Activated naive CD4-positive, alpha-beta T cell treated with anti-CD3 and anti-CD28 coated beads, Interleukin-2, amount 50 U/mL, for 72 hours (primary cell): ENCODE data around the gene TMEM145. TPM values are rescaled to one million over a fixed set of nuclear protein-coding genes. Genes with fewer than 3 reads are reported as not detected.
A peak's percentile ranks its signal among the peaks of the same experiment; 100 is the strongest.

ENCODE experiments used
- ATAC-seq, 2 donors: fragments of 150-1000 bp; cut with Tn5 transposase; 2 replicates each; pipeline ENCODE4 v1.10.0; 2021; ENCODE audit warnings: mild to moderate bottlenecking in 2 of 2, moderate library complexity in 2 of 2
- DNase-seq, 2 donors: peaks; one replicate each; pipeline ENCODE4 v3.0.0; 2021 to 2022; ENCODE audit warnings: low spot score in 2 of 2
- H3K27ac Mint-ChIP-seq, 2 donors: one replicate each; pipeline ENCODE4 v1.8.0; 2022; ENCODE audit warnings: mild to moderate bottlenecking in 2 of 2, mixed read lengths in 2 of 2
- H3K36me3 Mint-ChIP-seq, 2 donors: one replicate each; pipeline ENCODE4 v1.8.0; 2022; ENCODE audit warnings: mixed read lengths in 2 of 2
- H3K9me3 Mint-ChIP-seq, 2 donors: one replicate each; pipeline ENCODE4 v1.8.0; 2022; ENCODE audit warnings: mixed read lengths in 2 of 2
- total RNA-seq, 2 donors: library from RNA; stranded (reverse); gene quantifications; one replicate each; pipeline ENCODE4 v1.2.3, GENCODE V29; 2022

The TMEM145 gene
- total RNA-seq, 2 donors from 2014 or later, result 0.16 to 1.8 TPM

GRCh38 chr19:42284591-42285341, 28.3 kb upstream of the TMEM145 start:
- peaks cover 0 to 5% of the 10 kb centered on the region in 2 donors for H3K36me3 Mint-ChIP-seq
- peak overlapping the region; percentile 83 to 95 for H3K27ac Mint-ChIP-seq
- ATAC-seq, result no peak
- no peaks in the 10 kb centered on the region for H3K9me3 Mint-ChIP-seq
- no peak for DNase-seq

- no peak for DNase-seq
- H3K36me3 Mint-ChIP-seq, result peaks cover 0 to 5% of the 10 kb centered on the region in 2 donors
- peak overlapping the region; percentile 83 to 86 for H3K27ac Mint-ChIP-seq
- H3K9me3 Mint-ChIP-seq, result no peaks in the 10 kb centered on the region
- no peak for ATAC-seq
Observed at GRCh38 chr19:42285541-42285941, 27.6 kb upstream of the TMEM145 start.

DNA sequence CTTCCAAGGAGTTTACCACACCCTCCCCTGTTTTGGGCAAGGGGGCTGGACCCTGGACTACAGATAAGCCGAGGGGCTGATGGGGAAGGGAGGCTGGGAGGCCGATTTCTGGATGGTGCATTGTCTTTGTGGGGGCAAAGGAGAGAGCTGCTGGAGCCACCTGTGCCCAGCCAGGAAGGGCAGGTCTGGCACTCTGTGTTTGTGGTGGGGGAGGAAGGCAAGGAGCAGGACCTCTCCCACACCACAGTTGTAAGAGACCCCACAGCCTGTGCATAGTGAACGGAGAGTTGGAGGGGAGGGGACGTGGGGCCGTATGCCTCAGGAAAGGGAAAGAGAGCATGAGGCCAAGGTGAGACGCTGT, 27.1 kb upstream of the TMEM145 start:
- peak overlapping the region; percentile 33 to 88 for H3K27ac Mint-ChIP-seq
- H3K9me3 Mint-ChIP-seq, result no peaks in the 10 kb centered on the region
- DNase-seq, result no peak
- no peak for ATAC-seq
- H3K36me3 Mint-ChIP-seq, result peaks cover 0 to 5% of the 10 kb centered on the region in 2 donors

DNA sequence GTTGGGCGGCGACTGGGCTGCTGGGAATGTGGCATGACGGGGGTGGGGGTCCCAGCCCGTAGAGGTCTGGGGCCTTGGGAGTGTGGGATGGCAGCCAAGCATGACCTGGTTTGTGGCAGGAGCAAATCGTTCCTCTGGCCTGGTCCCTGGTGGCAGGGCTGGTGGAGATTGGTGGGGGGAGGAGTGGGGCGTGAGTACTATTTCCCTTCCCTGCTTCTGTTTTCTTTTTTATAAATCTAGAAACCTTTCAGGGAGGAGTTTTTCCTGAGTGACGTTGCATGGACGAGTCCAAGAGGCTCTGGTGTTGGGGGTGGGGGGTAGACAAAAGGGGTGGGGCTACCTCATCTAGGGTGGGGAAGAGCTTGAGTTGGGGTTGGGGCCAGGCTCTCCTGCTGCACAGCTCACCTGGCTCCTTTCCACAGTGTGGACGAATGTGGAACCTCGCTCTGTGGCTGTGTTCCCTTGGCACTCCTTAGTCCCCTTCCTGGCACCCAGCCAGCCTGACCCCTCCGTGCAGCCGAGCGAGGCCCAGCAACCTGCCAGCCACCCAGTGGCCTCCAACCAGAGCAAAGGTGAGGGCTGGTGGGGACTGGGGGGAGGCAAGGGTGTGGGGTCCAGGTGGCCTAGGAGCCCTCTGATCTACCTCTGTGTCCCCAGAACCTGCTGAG, 26.6 kb upstream of the TMEM145 start:
- no peak for DNase-seq
- peak overlapping the region; percentile 33 to 88 for H3K27ac Mint-ChIP-seq
- no peaks in the 10 kb centered on the region for H3K9me3 Mint-ChIP-seq
- ATAC-seq, result no peak
- H3K36me3 Mint-ChIP-seq, result peaks cover 0 to 5% of the 10 kb centered on the region in 2 donors

DNA sequence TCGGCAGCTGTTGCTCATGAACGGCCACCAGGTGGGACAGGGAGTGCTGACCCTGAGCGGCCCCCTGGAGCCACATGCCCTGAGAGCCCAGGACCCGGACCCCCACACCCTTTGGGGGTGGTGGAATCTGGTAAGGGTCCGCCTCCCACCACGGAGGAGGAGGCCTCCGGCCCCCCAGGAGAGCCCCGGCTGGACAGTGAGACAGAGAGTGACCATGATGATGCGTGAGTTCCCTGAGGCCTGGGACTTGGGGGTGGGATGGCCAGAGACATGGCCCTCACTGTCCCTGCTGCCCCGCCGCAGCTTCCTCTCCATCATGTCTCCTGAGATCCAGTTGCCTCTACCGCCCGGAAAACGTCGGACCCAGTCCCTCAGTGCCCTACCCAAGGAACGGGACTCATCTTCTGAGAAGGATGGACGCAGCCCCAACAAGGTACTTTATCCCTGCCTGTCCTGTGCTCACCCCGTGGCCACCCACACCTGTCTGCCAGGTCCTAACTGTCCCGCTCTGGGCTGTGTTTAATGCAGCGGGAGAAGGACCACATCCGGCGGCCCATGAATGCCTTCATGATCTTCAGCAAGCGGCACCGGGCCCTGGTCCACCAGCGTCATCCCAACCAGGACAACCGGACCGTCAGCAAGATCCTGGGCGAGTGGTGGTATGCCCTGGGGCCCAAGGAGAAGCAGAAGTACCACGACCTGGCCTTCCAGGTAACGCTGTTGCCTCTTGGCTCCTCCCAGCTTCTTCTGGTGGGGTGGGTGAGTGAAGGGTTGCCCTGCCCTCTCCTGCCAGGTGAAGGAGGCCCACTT, 25.9 kb upstream of the TMEM145 start:
- H3K27ac Mint-ChIP-seq, result no peak overlapping the region
- H3K36me3 Mint-ChIP-seq, result peaks cover 0 to 5% of the 10 kb centered on the region in 2 donors
- ATAC-seq (no peak), DNase-seq (no peak)
- H3K9me3 Mint-ChIP-seq, result no peaks in the 10 kb centered on the region

DNA sequence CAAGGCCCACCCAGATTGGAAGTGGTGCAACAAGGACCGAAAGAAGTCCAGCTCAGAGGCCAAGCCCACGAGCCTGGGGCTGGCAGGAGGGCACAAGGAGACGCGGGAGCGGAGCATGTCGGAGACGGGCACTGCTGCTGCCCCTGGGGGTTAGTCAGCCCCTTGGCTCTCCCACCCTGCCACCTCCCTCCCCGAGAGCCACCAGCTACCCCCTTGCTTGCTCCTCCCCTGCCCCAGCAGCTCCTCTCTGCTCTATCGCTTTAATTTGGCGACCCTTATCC, 25.3 kb upstream of the TMEM145 start:
- Mint-ChIP-seq H3K27ac (no peak overlapping the region), H3K9me3 (no peaks in the 10 kb centered on the region), H3K36me3 (peaks cover 0 to 5% of the 10 kb centered on the region in 2 donors)
- DNase-seq, result no peak
- ATAC-seq, result no peak

- DNase-seq, result no peak
- no peak for ATAC-seq
- no peak overlapping the region for H3K27ac Mint-ChIP-seq
- H3K9me3 Mint-ChIP-seq, result no peaks in the 10 kb centered on the region
- peaks cover 3 to 5% of the 10 kb centered on the region in 2 donors for H3K36me3 Mint-ChIP-seq
Observed at GRCh38 chr19:42288387-42288786, 24.7 kb upstream of the TMEM145 start.

DNA sequence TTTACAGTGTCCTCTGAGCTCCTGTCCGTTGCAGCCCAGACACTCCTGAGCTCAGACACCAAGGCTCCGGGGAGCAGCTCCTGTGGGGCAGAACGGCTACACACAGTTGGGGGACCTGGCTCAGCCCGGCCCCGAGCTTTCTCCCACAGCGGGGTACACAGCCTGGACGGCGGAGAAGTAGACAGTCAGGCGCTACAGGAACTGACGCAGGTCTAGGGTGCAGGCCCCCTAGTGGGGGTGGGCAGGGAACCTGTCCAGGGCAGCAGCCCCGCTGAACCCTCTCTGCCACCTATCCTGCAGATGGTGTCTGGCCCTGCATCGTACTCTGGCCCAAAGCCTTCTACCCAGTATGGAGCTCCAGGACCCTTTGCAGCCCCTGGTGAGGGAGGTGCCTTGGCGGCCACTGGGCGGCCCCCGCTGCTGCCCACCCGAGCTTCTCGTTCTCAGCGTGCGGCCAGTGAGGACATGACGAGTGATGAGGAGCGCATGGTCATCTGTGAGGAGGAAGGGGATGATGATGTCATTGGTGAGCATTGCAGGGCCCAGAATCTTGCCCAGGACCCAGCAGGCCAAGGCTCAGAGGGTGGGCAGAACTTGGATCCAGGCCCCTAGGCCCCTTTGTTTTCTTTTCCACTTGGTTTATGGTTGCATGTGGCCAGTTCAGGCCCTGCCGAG, 24.1 kb upstream of the TMEM145 start:
- ATAC-seq (no peak), DNase-seq (no peak)
- Mint-ChIP-seq H3K36me3 (peaks cover 5% of the 10 kb centered on the region in 2 donors), H3K27ac (no peak overlapping the region), H3K9me3 (no peaks in the 10 kb centered on the region)

DNA sequence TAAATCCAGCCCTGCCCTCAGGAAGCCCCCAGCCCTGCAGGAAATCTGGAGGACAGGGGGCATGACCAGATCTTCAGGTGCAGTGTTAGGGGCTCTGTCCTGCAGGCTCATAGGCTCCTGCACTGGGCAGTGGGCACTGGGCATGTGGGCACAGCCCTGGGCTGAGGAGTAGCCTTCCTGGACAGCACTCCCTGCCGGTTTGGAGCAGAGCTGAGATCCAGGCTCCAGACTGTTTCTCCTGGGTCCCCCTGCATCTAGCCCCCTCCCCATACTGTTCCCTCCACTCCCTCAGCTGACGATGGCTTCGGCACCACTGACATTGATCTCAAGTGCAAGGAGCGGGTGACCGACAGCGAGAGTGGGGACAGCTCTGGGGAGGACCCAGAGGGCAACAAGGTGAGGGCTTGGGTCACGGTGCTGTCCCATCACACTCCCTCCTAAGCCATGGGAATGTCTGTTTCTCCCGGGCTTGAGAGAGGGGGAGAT, 23.5 kb upstream of the TMEM145 start:
- H3K9me3 Mint-ChIP-seq, result no peaks in the 10 kb centered on the region
- peaks cover 5% of the 10 kb centered on the region in 2 donors for H3K36me3 Mint-ChIP-seq
- ATAC-seq (no peak), DNase-seq (no peak)
- H3K27ac Mint-ChIP-seq, result no peak overlapping the region

GRCh38 chr19:42290136-42290522, 23.0 kb upstream of the TMEM145 start:
- DNase-seq, result no peak
- no peaks in the 10 kb centered on the region for H3K9me3 Mint-ChIP-seq

GRCh38 chr19:42290523-42291434, 22.3 kb upstream of the TMEM145 start:
- H3K27ac Mint-ChIP-seq, result peak overlapping the region in 1 of 2 donors; percentile 4
- H3K36me3 Mint-ChIP-seq, result peaks cover 0 to 5% of the 10 kb centered on the region in 2 donors
- DNase-seq (peak in 1 of 2 donors; percentile 59), ATAC-seq (peak; percentile 27 to 74)
- no peaks in the 10 kb centered on the region for H3K9me3 Mint-ChIP-seq

More at GRCh38 chr19:42290136-42290522, 23.0 kb upstream of the TMEM145 start:
- Mint-ChIP-seq H3K27ac (no peak overlapping the region), H3K36me3 (peaks cover under 1 to 5% of the 10 kb centered on the region in 2 donors)
- no peak for ATAC-seq

DNA sequence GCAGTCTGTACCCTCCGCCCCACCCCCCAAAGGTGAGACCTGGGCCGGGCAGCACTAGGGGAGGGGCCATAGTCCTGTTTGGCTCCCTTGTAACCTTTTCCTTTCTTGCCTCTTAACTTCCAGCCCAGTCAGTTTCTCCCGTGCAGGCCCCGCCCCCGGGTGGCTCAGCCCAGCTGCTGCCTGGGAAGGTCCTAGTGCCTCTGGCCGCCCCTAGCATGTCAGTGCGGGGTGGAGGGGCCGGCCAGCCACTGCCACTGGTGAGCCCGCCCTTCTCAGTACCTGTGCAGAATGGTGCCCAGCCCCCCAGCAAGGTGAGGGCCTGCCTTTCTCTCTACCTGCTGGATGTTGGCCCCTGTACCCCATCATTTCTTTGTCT, 21.7 kb upstream of the TMEM145 start:
- ATAC-seq, result no peak
- Mint-ChIP-seq H3K9me3 (no peaks in the 10 kb centered on the region), H3K36me3 (peaks cover 0 to 5% of the 10 kb centered on the region in 2 donors), H3K27ac (peak overlapping the region in 1 of 2 donors; percentile 4)
- no peak for DNase-seq

DNA sequence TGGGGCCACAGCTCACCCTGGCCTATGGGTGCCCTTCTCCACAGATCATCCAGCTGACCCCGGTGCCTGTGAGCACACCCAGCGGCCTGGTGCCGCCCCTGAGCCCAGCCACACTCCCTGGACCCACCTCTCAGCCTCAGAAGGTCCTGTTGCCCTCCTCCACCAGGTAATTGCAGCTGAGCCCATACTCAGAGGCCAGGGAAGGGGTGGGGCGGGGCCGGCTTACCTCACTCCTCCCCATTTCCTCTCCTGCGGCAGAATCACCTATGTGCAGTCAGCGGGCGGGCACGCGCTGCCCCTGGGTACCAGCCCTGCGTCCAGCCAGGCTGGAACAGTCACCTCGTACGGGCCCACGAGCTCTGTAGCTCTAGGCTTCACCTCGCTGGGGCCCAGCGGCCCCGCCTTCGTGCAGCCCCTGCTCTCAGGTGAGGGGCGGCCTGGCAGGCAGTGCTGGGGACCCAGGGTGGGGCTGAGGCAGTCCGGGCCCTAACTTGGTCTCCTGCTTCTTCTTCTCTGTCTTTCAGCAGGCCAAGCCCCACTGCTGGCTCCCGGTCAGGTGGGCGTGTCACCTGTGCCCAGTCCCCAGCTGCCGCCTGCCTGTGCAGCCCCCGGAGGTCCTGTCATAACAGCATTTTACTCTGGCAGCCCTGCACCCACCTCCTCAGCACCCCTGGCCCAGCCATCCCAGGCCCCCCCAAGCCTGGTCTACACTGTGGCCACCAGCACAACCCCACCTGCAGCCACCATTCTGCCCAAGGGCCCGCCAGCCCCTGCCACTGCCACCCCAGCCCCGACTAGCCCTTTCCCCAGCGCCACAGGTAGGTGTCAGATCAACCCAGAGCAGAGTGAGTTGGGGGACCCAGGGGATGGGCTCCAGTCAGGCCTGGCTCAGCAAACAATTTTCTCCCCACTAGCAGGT, 20.8 kb upstream of the TMEM145 start:
- no peak overlapping the region for H3K27ac Mint-ChIP-seq
- H3K9me3 Mint-ChIP-seq, result no peaks in the 10 kb centered on the region
- H3K36me3 Mint-ChIP-seq, result peaks cover 0 to 5% of the 10 kb centered on the region in 2 donors
- ATAC-seq (no peak), DNase-seq (no peak)

- DNase-seq (no peak), ATAC-seq (no peak)
- H3K27ac Mint-ChIP-seq, result no peak overlapping the region
- H3K36me3 Mint-ChIP-seq, result peaks cover 0 to 5% of the 10 kb centered on the region in 2 donors
- no peaks in the 10 kb centered on the region for H3K9me3 Mint-ChIP-seq
Observed at GRCh38 chr19:42292963-42293362, 20.1 kb upstream of the TMEM145 start.

- ATAC-seq (no peak), DNase-seq (no peak)
- no peaks in the 10 kb centered on the region for H3K9me3 Mint-ChIP-seq
- peaks cover 0 to 5% of the 10 kb centered on the region in 2 donors for H3K36me3 Mint-ChIP-seq
- no peak overlapping the region for H3K27ac Mint-ChIP-seq
Observed at GRCh38 chr19:42293540-42293939, 19.6 kb upstream of the TMEM145 start.
